A673 (cell line): Measurements from ENCODE around the gene LGR6. TPM values are rescaled to one million over a fixed set of nuclear protein-coding genes. Genes with fewer than 3 reads are reported as not detected.

Experiments used
- BruUV-seq: library from RNA; stranded (reverse); fragments of 400-500 nt; replicated peaks from 2 replicates; lab custom pipeline; 2021; lab: Mats Ljungman, UMichigan
- CTCF ChIA-PET: fragments of 300-600 bp; sonication (Branson Sonifier 250); formaldehyde crosslinking; loops from one replicate; lab custom pipeline; 2022; ENCODE audit warnings: antibody characterized with exemption; lab: Charles Lee
- POLR2A ChIA-PET: fragments of 300-600 bp; sonication (Branson Sonifier 250); formaldehyde crosslinking; loops from one replicate; lab custom pipeline; 2022; ENCODE audit warnings: antibody characterized with exemption; ENCODE audit not compliant: low non-redundant PET; lab: Charles Lee
- DNase-seq: peaks from one replicate; pipeline ENCODE4 v3.0.0-alpha.2; 2015; ENCODE audit warnings: low spot score
- H3K27ac ChIP-seq: fragments of 200-600 bp; sonication (generic); 2 replicates; pipeline ENCODE4 v1.5.1; 2016; ENCODE audit warnings: mixed run types, low read depth, mild to moderate bottlenecking, mixed read lengths, antibody characterized with exemption, low read length; ENCODE audit not compliant: poor library complexity, severe bottlenecking
- H3K27me3 ChIP-seq: fragments of 200-600 bp; sonication (generic); replicated peaks from 2 replicates; pipeline ENCODE4 v1.6.1; 2017; ENCODE audit warnings: mixed run types, low read depth, mild to moderate bottlenecking, mixed read lengths, antibody characterized with exemption, low read length; ENCODE audit not compliant: insufficient read depth, poor library complexity
- H3K36me3 ChIP-seq: fragments of 200-600 bp; sonication (generic); 2 replicates; pipeline ENCODE4 v1.6.1; 2016; ENCODE audit warnings: mixed run types, mild to moderate bottlenecking, mixed read lengths, antibody characterized with exemption, low read length; ENCODE audit not compliant: insufficient read depth, poor library complexity, severe bottlenecking
- H3K4me1 ChIP-seq: fragments of 200-600 bp; sonication (generic); 2 replicates; pipeline ENCODE4 v1.6.1; 2017; ENCODE audit warnings: mixed run types, mild to moderate bottlenecking, mixed read lengths, antibody characterized with exemption, low read length; ENCODE audit not compliant: insufficient read depth, poor library complexity, severe bottlenecking
- H3K4me3 ChIP-seq: fragments of 200-600 bp; sonication (generic); 2 replicates; pipeline ENCODE4 v1.5.1; 2016; ENCODE audit warnings: low read depth, mixed run types, mild to moderate bottlenecking, mixed read lengths, low read length; ENCODE audit not compliant: poor library complexity, severe bottlenecking
- H3K9me3 ChIP-seq: fragments of 200-600 bp; sonication (generic); 2 replicates; pipeline ENCODE4 v1.6.1; 2016; ENCODE audit warnings: mixed run types, low read depth, mild to moderate bottlenecking, mixed read lengths, antibody characterized with exemption, low read length; ENCODE audit not compliant: poor library complexity, severe bottlenecking
- CTCF ChIP-seq: fragments of 300-800, 200-600 bp; sonication (generic); conservative IDR thresholded peaks from 2 replicates; pipeline ENCODE4 v1.5.1; 2017; ENCODE audit warnings: low read depth, mild to moderate bottlenecking, antibody characterized with exemption, low read length, moderate library complexity, mixed read lengths
- EZH2 ChIP-seq: fragments of 200-600 bp; sonication (generic); IDR thresholded peaks from 2 replicates; pipeline ENCODE4 v1.6.1; 2017; ENCODE audit warnings: borderline replicate concordance, low read depth, mild to moderate bottlenecking, mixed read lengths, antibody characterized with exemption, low read length; ENCODE audit not compliant: poor library complexity, severe bottlenecking
- intact Hi-C: fragments of 100-400 bp; cut with micrococcal nuclease; formaldehyde crosslinking; loops from one replicate; pipeline ENCODE4 v1.10.0; 2022; ENCODE audit not compliant: unreplicated experiment
- total RNA-seq: library from RNA; stranded (reverse); gene quantifications from 2 replicates; pipeline ENCODE4 v1.2.3, GENCODE V29; 2021

Gene LGR6
- total RNA-seq, 1 experiment from 2014 or later: not detected

DNA sequence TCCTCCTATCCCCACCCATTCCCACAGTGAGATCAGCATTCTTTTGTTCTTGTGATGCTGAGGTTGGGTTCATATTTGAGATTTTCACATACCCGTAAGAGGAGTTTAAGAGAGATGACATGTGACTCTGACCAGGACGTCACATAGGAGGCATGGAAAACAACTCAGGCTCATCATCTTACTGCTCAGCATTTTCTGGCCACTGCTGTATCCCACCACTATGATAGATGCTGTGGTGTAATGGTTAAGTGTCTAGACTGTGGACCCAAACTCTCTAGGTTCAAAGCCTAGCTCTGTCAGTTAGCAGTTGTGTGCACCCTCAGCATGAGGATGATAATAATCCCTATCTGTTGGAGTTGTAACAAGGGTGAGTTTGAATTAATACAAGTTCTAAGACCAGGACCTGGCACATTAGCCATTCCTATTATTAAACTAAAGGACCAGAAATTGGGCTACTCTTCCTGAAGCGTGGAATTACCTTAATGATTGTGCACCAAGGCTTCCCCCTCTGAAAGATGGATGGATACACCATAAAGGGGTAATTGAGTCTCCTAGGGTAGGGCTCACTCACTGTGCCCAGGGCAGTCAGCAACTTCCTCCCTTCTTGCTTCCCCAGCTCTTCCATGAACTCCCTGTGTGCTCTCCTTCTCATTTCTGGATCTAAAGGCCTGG is 40.9 kb downstream of the LGR6 start:
- DNase-seq: peak; percentile 14
- H3K27ac ChIP-seq: no peak overlapping the region
- TF ChIP-seq CTCF: no peak
- TF ChIP-seq EZH2: no peak
- H3K9me3 ChIP-seq: no peaks in the 10 kb centered on the region
- POLR2A ChIA-PET: no interaction called here
- no TSS peak for BruUV-seq
- CTCF ChIA-PET: no interaction called here
- no peaks in the 10 kb centered on the region for H3K36me3 ChIP-seq
- no peaks in the 10 kb centered on the region for H3K27me3 ChIP-seq
- intact Hi-C loops: no loop called here
- H3K4me1 ChIP-seq: peaks cover 20% of the 10 kb centered on the region
- H3K4me3 ChIP-seq: no peak overlapping the region

DNA sequence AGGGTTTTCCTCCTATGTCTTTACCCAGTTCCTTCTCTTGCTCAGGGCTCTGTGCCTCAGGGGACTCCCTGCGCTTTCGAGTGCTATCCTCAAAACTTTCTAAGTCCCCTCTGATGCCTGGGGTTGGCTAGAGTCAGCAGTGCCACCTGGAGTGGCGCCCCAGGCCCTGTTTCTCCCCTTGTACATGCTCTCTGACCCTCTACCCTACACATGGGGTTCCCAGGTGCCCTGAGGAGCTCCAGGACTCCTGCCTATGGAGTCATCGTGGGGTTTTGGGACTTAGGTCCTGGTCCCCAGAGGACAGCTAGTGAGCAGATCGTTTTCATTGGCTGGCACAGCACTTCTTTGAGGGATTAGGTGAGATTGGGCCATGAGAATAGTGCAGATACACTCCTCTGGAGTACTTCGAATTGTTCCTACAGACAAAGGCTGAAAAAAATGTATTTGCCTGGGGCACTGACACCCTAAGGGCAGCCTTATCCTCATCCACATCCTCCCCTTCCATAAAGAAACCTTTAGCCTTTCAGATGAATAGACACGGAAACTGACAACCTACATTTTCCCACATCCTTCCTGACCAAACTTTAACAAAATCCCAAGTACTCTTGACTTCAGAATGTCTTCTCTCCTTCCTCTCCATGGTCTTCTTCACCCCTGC is 41.5 kb downstream of the LGR6 start:
- no TSS peak for BruUV-seq
- no peak for TF ChIP-seq CTCF
- TF ChIP-seq EZH2: no peak
- intact Hi-C loops: no loop called here
- Histone ChIP-seq H3K27me3 (no peaks in the 10 kb centered on the region), H3K4me1 (peaks cover 20% of the 10 kb centered on the region), H3K27ac (no peak overlapping the region), H3K36me3 (no peaks in the 10 kb centered on the region), H3K4me3 (no peak overlapping the region), H3K9me3 (no peaks in the 10 kb centered on the region)
- no peak for DNase-seq
- ChIA-PET POLR2A (no interaction called here), CTCF (interaction anchor here (0.7 kb wide), 2 partner anchors 9 to 39 kb away, joined by 3 to 4 read pairs; no protein-coding TSS in a partner anchor)

- Histone ChIP-seq H3K27me3 (no peaks in the 10 kb centered on the region), H3K4me3 (no peak overlapping the region), H3K36me3 (no peaks in the 10 kb centered on the region), H3K4me1 (peaks cover 20% of the 10 kb centered on the region), H3K9me3 (no peaks in the 10 kb centered on the region), H3K27ac (no peak overlapping the region)
- no TSS peak for BruUV-seq
- intact Hi-C loops: no loop called here
- ChIA-PET CTCF (interaction anchor here (0.7 kb wide), 2 partner anchors 10 to 38 kb away, joined by 3 to 4 read pairs; no protein-coding TSS in a partner anchor), POLR2A (no interaction called here)
- peak; percentile 90 for DNase-seq
- TF ChIP-seq CTCF (peak; percentile 92), EZH2 (no peak)
Observed at GRCh38 chr1:202235856-202236837, 42.5 kb downstream of the LGR6 start.
